H1 (cell line): Measurements from ENCODE around the gene COL16A1. TPM values are rescaled to one million over a fixed set of nuclear protein-coding genes. Genes with fewer than 3 reads are reported as not detected.

ENCODE experiments used
- BACH1 ChIP-seq: IDR thresholded peaks from 2 replicates; pipeline ENCODE4 v1.6.1; 2012; ENCODE audit warnings: low read length, improper control_type of control experiment
- RAD21 ChIP-seq, 2 experiments: IDR thresholded peaks in 1 of 2; conservative IDR thresholded peaks in 1 of 2; 2 replicates each; pipeline ENCODE4 v1.6.1; 2011; ENCODE audit warnings: low read depth in 2 of 2, low read length in 2 of 2, improper control_type of control experiment in 1 of 2, inconsistent platforms in 1 of 2, mild to moderate bottlenecking in 1 of 2, moderate library complexity in 1 of 2
- polyA plus RNA-seq, 7 experiments: library from polyadenylated mRNA; depleted of rRNA in 3 of 7; stranded (reverse) in 5 of 7; unstranded in 2 of 7; fragments of >200 nt in 5 of 7; fragments of 200-250 nt in 2 of 7; gene quantifications; 1 replicate in 5 of 7; 2 replicates in 1 of 7; 4 replicates in 1 of 7; pipeline versions ENCODE4 v1.2.1 to v1.2.3, GENCODE V29; 2011 to 2013; ENCODE audit warnings: missing spikeins in 2 of 7, mixed read lengths in 2 of 7
- total RNA-seq: library from RNA; stranded (reverse); fragmentation: NEBNext Ultra II Directional; extraction: Animal tissue kit (Norgen Biotek cat#: 25700); gene quantifications from 2 replicates; pipeline ENCODE4 v1.2.1, GENCODE V29; 2021
- TF ChIP-seq, protein P1 (sequence below), 3 experiments: IDR thresholded peaks; 1 replicate in 2 of 3; 2 replicates in 1 of 3; pipeline versions ENCODE4 v1.5.1 to v1.6.1; 2011; ENCODE audit warnings: low read length in 3 of 3, mild to moderate bottlenecking in 3 of 3, inconsistent platforms in 2 of 3, low read depth in 1 of 3, moderate library complexity in 1 of 3; ENCODE audit not compliant: insufficient read depth in 1 of 3; ENCODE audit errors: control extremely low read depth in 1 of 3

The COL16A1 gene
- total and polyA plus RNA-seq, 2 of the 8 experiments (the other 6 are each of a cell fraction or from before 2014, with no cell fraction given): 2.0 to 10.5 TPM

- TF ChIP-seq, protein P1, sequence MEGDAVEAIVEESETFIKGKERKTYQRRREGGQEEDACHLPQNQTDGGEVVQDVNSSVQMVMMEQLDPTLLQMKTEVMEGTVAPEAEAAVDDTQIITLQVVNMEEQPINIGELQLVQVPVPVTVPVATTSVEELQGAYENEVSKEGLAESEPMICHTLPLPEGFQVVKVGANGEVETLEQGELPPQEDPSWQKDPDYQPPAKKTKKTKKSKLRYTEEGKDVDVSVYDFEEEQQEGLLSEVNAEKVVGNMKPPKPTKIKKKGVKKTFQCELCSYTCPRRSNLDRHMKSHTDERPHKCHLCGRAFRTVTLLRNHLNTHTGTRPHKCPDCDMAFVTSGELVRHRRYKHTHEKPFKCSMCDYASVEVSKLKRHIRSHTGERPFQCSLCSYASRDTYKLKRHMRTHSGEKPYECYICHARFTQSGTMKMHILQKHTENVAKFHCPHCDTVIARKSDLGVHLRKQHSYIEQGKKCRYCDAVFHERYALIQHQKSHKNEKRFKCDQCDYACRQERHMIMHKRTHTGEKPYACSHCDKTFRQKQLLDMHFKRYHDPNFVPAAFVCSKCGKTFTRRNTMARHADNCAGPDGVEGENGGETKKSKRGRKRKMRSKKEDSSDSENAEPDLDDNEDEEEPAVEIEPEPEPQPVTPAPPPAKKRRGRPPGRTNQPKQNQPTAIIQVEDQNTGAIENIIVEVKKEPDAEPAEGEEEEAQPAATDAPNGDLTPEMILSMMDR (IDR thresholded peaks at IDR 0.05; ENCODE audit: control extremely low read depth in 1 of 3, insufficient read depth in 1 of 3, low read depth in 1 of 3, low read length in 3 of 3): peak; percentile 70 to 83 (median 74)
- TF ChIP-seq RAD21 (IDR thresholded peaks at IDR 0.05 in 1 of 2, conservative IDR thresholded peaks at IDR 0.05 in 1 of 2; ENCODE audit: low read depth in 2 of 2, low read length in 2 of 2) (peak; percentile 46 to 59; a peak in 3 of 4 replicates), BACH1 (no peak)
Measured at GRCh38 chr1:31617916-31618746, 85.7 kb downstream of the COL16A1 start (continued).
